HepG2 (cell line): ENCODE measurements around the gene AMDHD1. TPM values are rescaled to one million over a fixed set of nuclear protein-coding genes. Genes with fewer than 3 reads are reported as not detected.

Experiments
- AGO2 ChIP-seq: fragments of 200-400 bp; formaldehyde crosslinking; optimal IDR thresholded peaks from 2 replicates; pipeline ENCODE3; 2017; ENCODE audit warnings: mild to moderate bottlenecking, low read depth, low read length, moderate library complexity
- FOXA1 ChIP-seq, 2 experiments: fragments of 450-650 bp in 1 of 2; sonication (generic) in 1 of 2; formaldehyde crosslinking in 1 of 2; IDR thresholded peaks; 2 replicates each; pipeline versions ENCODE4 v1.4.0 to v1.6.1; 2016 to 2020; ENCODE audit warnings: missing genetic modification reagents in 1 of 2
- GATAD2A ChIP-seq: IDR thresholded peaks from 2 replicates; pipeline ENCODE4 v1.6.1; 2016
- HIVEP1 ChIP-seq: sonication (generic); formaldehyde crosslinking; IDR thresholded peaks from 2 replicates; pipeline ENCODE4 v1.4.0; 2020; ENCODE audit warnings: mild to moderate bottlenecking, missing genetic modification reagents
- MED1 ChIP-seq: sonication (generic); formaldehyde crosslinking; IDR thresholded peaks from 2 replicates; pipeline ENCODE4 v1.4.0; 2020; ENCODE audit warnings: missing genetic modification reagents
- PCBP1 ChIP-seq: fragments of 200-400 bp; formaldehyde crosslinking; IDR thresholded peaks from 2 replicates; pipeline ENCODE4 v1.6.1; 2017; ENCODE audit warnings: mild to moderate bottlenecking, low read depth, low read length, borderline replicate concordance
- RAD21 ChIP-seq: fragments of 450-650 bp; formaldehyde crosslinking; IDR thresholded peaks from 2 replicates; pipeline ENCODE4 v1.5.0; 2020; ENCODE audit warnings: mild to moderate bottlenecking
- SETDB1 ChIP-seq: sonication (generic); formaldehyde crosslinking; IDR thresholded peaks from 2 replicates; pipeline ENCODE4 v1.5.1; 2020; ENCODE audit warnings: missing genetic modification reagents, mild to moderate bottlenecking, borderline replicate concordance
- SIN3B ChIP-seq: fragments of 150-350 bp; IDR thresholded peaks from 2 replicates; pipeline ENCODE4 v1.6.1; 2014; ENCODE audit warnings: low read length
- SIX4 ChIP-seq: sonication (generic); formaldehyde crosslinking; IDR thresholded peaks from 2 replicates; pipeline ENCODE4 v1.4.0; 2020; ENCODE audit warnings: missing genetic modification reagents
- SOX5 ChIP-seq: IDR thresholded peaks from 2 replicates; pipeline ENCODE4 v1.6.1; 2016; ENCODE audit warnings: borderline replicate concordance
- SP4 ChIP-seq: sonication (generic); formaldehyde crosslinking; IDR thresholded peaks from 2 replicates; pipeline ENCODE4 v1.8.1; 2023; ENCODE audit warnings: mild to moderate bottlenecking, missing genetic modification reagents
- ZNF605 ChIP-seq: sonication (generic); formaldehyde crosslinking; IDR thresholded peaks from 2 replicates; pipeline ENCODE4 v1.8.0; 2022; ENCODE audit warnings: mild to moderate bottlenecking, missing genetic modification reagents
- ZNF615 ChIP-seq: sonication (generic); formaldehyde crosslinking; IDR thresholded peaks from 2 replicates; pipeline ENCODE4 v1.5.0; 2020; ENCODE audit warnings: mild to moderate bottlenecking, missing genetic modification reagents, borderline replicate concordance
- ZNF83 ChIP-seq: sonication (generic); formaldehyde crosslinking; IDR thresholded peaks from 2 replicates; pipeline ENCODE4 v1.4.0; 2020; ENCODE audit warnings: missing genetic modification reagents, mild to moderate bottlenecking, borderline replicate concordance
- ZSCAN21 ChIP-seq: sonication (generic); formaldehyde crosslinking; IDR thresholded peaks from 2 replicates; pipeline ENCODE4 v1.8.0; 2022; ENCODE audit warnings: mild to moderate bottlenecking, missing genetic modification reagents, moderate library complexity, borderline replicate concordance
- ZSCAN31 ChIP-seq: sonication (generic); formaldehyde crosslinking; IDR thresholded peaks from 2 replicates; pipeline ENCODE4 v1.5.0; 2020; ENCODE audit warnings: low read depth, mild to moderate bottlenecking, missing genetic modification reagents
- polyA plus RNA-seq, 8 experiments: library from polyadenylated mRNA; depleted of rRNA in 3 of 8; stranded (reverse) in 7 of 8; unstranded in 1 of 8; fragments of >200 nt; fragmentation: Illumina TruSeq in 4 of 8; extraction: Trizol in 4 of 8; gene quantifications; 2 replicates each; pipeline versions ENCODE4 v1.2.1 to v1.2.3, GENCODE V29; 2011 to 2016; ENCODE audit warnings: low read depth in 4 of 8, missing spikeins in 1 of 8, mixed read lengths in 1 of 8; ENCODE audit not compliant: insufficient read depth in 1 of 8
- total RNA-seq, 5 experiments: library from RNA; depleted of rRNA; stranded (reverse); fragments of >200 nt; fragmentation: Illumina TruSeq; extraction: Trizol; gene quantifications; 2 replicates each; pipeline ENCODE4 v1.2.3, GENCODE V29; 2016; ENCODE audit warnings: low read depth in 1 of 5
- TF ChIP-seq, protein P1 (sequence below): sonication (generic); formaldehyde crosslinking; IDR thresholded peaks from 2 replicates; pipeline ENCODE4 v1.4.0; 2020; ENCODE audit warnings: missing genetic modification reagents
- TF ChIP-seq, protein P2 (sequence below): sonication (generic); formaldehyde crosslinking; IDR thresholded peaks from 2 replicates; pipeline ENCODE4 v1.5.1; 2020; ENCODE audit warnings: missing genetic modification reagents, mild to moderate bottlenecking, borderline replicate concordance
- TF ChIP-seq, protein P3 (sequence below): sonication (generic); formaldehyde crosslinking; IDR thresholded peaks from 2 replicates; pipeline ENCODE4 v1.8.0; 2023; ENCODE audit warnings: mild to moderate bottlenecking, missing genetic modification reagents
- TF ChIP-seq, protein P4 (sequence below): sonication (generic); formaldehyde crosslinking; conservative IDR thresholded peaks from 2 replicates; pipeline ENCODE4 v1.8.0; 2022; ENCODE audit warnings: missing genetic modification reagents
- TF ChIP-seq, protein P5 (sequence below): sonication (generic); formaldehyde crosslinking; IDR thresholded peaks from 2 replicates; pipeline ENCODE4 v1.9.0; 2021; ENCODE audit warnings: missing genetic modification reagents, mild to moderate bottlenecking, borderline replicate concordance

The AMDHD1 gene
- total and polyA plus RNA-seq, 2 of the 13 experiments (the other 11 are each of a cell fraction or from before 2014, with no cell fraction given): 6.5 to 29.6 TPM

DNA sequence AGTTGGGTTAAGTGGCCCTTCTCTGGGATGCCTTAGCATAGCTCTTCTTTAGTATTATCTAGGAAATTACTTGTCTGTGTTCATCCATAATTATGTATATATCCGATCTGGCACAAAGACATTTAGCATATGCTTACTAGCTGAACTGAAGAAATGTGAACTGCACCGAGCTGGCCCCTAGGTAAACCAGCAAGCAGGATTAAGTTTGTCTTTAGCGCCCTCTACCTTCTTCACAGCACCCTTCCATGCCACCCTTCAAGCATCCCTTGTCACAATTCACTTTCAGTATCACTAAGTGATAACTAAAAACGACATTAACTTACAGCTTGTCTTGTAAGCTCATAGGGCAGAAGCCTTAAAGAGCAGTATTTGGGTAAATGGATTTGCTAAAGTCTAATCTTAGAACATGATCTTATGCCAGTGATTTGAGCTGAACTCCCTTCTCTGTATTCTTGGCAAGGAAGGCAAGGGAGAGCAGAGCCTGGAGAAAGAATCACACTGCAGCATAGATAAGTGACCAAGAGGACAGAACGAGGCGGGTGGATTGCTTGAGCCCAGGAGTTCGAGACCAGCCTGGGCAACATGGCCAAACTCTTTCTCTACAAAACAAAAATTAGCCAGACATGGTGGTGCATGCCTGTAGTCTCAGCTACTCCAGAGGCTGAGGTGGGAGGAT, 55.6 kb downstream of the AMDHD1 start (continued):
- TF ChIP-seq MED1 (CRISPR knock-in tag) (no peak; the same call in 1 of the 2 replicates), GATAD2A (0 out of 2 replicates have a peak, but pooled peaks have one; percentile 26), RAD21 (CRISPR knock-in tag) (peak; percentile 81), SIN3B (no peak), FOXA1 (IDR thresholded peaks at IDR 0.05) (no peak), FOXA1 (CRISPR knock-in tag; IDR thresholded peaks at IDR 0.05) (peak; percentile 83), AGO2 (no peak), ZNF615 (no peak), ZSCAN31 (CRISPR knock-in tag) (no peak), PCBP1 (no peak), SP4 (CRISPR knock-in tag) (no peak), ZSCAN21 (CRISPR knock-in tag) (no peak), ZNF83 (CRISPR knock-in tag) (no peak), HIVEP1 (CRISPR knock-in tag) (no peak), SOX5 (CRISPR knock-in tag) (0 out of 2 replicates have a peak, but pooled peaks have one; percentile 4), ZNF605 (CRISPR knock-in tag) (no peak), SETDB1 (no peak), SIX4 (no peak)
- TF ChIP-seq, protein P1, sequence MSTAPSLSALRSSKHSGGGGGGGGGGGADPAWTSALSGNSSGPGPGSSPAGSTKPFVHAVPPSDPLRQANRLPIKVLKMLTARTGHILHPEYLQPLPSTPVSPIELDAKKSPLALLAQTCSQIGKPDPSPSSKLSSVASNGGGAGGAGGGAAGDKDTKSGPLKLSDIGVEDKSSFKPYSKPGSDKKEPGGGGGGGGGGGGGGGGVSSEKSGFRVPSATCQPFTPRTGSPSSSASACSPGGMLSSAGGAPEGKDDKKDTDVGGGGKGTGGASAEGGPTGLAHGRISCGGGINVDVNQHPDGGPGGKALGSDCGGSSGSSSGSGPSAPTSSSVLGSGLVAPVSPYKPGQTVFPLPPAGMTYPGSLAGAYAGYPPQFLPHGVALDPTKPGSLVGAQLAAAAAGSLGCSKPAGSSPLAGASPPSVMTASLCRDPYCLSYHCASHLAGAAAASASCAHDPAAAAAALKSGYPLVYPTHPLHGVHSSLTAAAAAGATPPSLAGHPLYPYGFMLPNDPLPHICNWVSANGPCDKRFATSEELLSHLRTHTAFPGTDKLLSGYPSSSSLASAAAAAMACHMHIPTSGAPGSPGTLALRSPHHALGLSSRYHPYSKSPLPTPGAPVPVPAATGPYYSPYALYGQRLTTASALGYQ (CRISPR knock-in tag): no peak
- TF ChIP-seq, protein P2, sequence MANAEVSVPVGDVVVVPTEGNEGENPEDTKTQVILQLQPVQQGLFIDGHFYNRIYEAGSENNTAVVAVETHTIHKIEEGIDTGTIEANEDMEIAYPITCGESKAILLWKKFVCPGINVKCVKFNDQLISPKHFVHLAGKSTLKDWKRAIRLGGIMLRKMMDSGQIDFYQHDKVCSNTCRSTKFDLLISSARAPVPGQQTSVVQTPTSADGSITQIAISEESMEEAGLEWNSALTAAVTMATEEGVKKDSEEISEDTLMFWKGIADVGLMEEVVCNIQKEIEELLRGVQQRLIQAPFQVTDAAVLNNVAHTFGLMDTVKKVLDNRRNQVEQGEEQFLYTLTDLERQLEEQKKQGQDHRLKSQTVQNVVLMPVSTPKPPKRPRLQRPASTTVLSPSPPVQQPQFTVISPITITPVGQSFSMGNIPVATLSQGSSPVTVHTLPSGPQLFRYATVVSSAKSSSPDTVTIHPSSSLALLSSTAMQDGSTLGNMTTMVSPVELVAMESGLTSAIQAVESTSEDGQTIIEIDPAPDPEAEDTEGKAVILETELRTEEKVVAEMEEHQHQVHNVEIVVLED (CRISPR knock-in tag): no peak
- TF ChIP-seq, protein P3, sequence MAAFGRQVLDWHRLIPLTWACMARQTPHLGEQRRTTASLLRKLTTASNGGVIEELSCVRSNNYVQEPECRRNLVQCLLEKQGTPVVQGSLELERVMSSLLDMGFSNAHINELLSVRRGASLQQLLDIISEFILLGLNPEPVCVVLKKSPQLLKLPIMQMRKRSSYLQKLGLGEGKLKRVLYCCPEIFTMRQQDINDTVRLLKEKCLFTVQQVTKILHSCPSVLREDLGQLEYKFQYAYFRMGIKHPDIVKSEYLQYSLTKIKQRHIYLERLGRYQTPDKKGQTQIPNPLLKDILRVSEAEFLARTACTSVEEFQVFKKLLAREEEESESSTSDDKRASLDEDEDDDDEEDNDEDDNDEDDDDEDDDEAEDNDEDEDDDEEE (CRISPR knock-in tag): no peak
- TF ChIP-seq, protein P4, sequence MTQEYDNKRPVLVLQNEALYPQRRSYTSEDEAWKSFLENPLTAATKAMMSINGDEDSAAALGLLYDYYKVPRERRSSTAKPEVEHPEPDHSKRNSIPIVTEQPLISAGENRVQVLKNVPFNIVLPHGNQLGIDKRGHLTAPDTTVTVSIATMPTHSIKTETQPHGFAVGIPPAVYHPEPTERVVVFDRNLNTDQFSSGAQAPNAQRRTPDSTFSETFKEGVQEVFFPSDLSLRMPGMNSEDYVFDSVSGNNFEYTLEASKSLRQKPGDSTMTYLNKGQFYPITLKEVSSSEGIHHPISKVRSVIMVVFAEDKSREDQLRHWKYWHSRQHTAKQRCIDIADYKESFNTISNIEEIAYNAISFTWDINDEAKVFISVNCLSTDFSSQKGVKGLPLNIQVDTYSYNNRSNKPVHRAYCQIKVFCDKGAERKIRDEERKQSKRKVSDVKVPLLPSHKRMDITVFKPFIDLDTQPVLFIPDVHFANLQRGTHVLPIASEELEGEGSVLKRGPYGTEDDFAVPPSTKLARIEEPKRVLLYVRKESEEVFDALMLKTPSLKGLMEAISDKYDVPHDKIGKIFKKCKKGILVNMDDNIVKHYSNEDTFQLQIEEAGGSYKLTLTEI (CRISPR knock-in tag): no peak
- TF ChIP-seq, protein P5, sequence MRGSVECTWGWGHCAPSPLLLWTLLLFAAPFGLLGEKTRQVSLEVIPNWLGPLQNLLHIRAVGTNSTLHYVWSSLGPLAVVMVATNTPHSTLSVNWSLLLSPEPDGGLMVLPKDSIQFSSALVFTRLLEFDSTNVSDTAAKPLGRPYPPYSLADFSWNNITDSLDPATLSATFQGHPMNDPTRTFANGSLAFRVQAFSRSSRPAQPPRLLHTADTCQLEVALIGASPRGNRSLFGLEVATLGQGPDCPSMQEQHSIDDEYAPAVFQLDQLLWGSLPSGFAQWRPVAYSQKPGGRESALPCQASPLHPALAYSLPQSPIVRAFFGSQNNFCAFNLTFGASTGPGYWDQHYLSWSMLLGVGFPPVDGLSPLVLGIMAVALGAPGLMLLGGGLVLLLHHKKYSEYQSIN: no peak
